OCI-M2 (cell line): ENCODE measurements around the gene ADAM12.
"Not testable (repeated sequence)": the region's sequence is repeated elsewhere in the genome, so short reads cannot be mapped to it uniquely, and the experiment has no call there.

Source experiments
- DNase-seq: peaks from one replicate; lab custom pipeline; 2025; ENCODE audit not compliant: unreplicated experiment; lab: John Stamatoyannopoulos, UW

ADAM12 gene

DNA sequence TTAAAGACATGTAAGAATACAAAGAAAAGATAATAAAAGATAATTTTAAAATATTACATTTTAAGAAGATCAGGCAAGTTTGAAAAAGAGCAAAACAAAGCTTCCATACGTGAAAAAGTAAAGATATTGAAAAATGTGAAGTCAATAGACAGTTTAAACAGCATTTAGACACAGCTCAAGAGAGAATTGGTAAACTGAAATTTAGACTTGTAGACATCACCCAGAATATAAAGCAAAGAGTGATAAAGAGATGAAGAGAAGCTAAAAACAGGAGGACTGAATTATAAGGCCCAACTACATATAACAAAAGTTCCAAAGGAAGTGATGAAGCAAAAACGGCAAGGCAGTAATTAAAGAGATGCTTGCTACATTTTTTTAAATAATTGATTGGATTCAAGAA, 13.8 kb downstream of the ADAM12 start:
- DNase-seq = no peak

DNA sequence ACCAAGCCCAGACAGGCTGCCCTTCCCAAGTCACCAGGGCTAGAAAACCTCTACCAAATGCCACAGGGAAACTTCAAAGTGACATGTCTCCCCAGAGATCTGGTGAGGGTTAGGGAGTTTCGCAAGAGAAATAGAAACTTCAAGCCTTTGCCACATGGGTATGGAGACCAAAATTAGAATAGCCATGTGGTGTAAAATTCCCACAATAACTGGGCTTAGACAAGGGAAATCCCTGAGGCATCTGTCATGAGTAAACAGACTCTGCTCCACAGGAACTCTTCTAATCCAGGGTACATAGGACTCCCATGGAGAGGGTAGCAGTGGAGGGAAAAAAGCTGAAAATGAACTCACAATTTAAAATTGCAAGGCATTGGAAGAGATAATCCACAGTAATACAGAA, 14.3 kb downstream of the ADAM12 start:
- no peak for DNase-seq

DNA sequence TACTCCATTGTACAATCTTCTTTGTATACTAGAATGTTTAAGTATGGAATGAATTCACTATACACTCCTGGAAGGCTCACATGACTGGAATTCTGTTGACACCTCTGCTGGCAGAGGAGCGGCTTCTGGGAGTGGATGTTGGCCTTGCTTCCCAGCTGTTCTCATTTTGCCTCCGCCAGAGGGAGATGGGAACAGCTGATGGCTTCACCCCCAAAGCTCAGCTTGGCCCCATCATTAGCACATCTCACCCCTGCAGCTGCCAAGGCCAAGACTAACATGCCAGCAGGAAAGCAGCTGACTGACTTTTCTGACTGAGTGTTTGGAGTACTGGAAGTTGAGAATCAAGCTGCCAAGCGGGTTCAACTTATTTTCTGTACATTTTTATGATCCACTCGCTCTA, 15.1 kb downstream of the ADAM12 start:
- no peak for DNase-seq

DNA sequence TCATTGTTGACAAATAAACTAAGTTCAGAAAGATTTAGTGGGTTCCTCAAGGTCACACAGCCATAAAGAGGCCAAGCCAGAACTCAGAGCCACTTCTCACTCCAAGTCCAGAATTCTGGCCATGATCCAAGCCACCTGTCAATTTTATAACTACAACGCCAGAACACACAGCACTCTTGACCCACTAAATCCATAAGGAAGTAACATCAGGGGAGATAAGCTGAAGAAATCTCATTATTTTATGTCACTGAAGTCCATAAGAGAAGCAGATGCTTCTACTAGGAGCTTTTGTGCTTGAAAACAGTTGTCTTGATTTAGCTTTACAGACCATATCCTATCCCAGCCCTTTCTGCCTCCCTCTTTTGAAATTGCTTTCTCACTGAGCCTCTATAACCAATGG, 15.9 kb downstream of the ADAM12 start:
- DNase-seq = no peak

DNA sequence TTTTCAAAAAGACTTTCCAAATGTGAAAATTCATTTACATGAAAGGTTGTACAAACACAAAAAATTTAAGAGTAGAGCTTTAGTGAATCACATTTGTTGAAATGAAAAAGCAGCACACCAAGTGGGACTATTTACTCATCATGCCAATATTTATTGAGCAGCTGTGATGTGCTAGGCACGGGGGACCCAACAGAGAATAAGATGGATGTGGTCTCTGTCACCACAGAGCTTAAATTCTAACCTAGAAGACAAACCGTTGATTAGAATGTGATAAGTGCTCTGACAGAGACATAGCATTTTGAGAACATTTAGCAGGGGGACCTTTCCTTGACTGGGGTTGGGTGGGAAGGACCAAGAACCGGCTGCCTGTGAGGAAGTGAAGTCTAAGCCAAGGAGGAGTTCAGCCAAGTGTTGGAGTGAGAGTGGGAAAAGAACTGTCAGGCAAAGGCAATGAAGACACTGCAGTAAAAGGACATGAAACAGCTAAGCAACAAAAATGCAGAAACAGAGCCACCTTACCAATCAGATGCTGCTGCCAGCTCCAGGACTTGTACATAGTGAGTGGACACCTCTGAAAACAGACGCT, 19.1 kb downstream of the ADAM12 start:
- DNase-seq = no peak

DNA sequence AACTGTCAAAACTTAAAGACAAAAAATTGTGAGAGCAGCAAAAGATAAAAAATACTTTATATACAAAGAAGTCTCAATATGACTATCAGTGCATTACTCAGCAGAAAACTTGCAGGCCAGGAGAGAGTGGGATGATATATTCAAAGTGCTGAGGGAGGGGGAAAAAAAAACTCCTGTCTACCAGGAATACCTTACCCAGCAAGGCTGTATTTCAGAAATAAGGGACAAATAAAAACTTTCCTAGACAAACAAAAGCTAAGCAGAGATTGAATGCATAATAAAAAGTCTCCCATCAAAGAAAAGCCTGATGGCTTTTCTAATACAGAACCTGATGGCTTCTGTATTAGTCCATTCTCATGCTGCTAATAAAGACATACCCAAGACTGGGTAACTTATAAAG, 31.1 kb downstream of the ADAM12 start:
- DNase-seq = no peak

DNA sequence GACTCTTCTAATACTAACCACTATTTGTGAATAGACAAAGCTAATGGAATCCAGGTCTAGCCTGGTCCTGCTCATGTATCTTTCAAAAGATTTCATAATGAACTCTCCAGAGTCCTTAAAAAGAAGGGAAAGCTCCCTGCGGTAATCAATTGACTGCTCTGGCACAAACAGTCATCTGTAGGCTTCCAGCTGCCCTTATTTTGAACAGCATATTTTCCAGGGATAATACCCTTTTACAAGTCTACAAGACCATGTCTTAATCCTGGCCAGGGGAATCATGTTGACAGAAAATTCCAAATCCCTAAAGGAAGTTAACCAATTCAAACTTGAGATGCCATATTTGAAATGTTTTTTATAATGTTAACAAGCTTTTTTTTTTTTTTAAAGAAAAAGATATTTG, 34.6 kb downstream of the ADAM12 start:
- no peak for DNase-seq

DNA sequence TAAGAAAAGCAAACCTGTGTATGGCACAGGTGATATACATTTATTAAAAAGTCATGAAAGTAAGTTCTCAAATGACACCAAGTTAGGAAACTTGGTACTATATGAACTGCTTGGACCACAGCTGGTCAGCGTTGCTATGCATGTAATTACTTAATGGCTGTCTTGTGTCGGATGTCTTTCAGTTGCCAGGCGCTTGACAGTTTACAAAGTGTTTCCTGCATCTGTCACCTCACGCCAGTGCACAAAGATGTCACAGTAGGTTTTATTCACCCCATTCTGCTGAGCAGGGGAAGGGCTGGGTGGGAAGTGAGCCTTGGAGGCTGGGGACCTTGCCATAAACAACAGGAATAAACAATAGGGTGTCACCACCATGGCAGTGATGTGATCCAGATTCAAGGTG, 35.8 kb downstream of the ADAM12 start:
- DNase-seq = no peak

DNA sequence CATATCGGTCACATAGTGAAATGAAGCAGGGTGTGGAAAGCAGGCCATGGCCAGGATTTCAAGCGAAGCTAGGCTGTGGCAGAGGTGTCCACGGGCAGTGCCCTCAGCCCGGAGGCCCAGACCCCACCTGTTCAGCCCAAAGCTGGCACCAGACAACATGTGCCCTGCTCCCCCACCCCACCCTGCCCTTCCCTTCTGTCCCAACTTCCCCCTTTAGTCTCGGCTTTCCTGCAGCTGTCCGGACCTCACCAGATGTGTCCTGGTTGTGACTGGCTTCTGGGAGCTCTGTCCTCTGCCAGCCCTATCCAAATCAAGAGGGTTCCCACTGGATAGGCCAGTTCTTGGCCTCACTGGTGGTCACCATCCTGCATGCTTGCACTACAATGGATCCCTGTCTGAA, 37.3 kb downstream of the ADAM12 start:
- no peak for DNase-seq

DNA sequence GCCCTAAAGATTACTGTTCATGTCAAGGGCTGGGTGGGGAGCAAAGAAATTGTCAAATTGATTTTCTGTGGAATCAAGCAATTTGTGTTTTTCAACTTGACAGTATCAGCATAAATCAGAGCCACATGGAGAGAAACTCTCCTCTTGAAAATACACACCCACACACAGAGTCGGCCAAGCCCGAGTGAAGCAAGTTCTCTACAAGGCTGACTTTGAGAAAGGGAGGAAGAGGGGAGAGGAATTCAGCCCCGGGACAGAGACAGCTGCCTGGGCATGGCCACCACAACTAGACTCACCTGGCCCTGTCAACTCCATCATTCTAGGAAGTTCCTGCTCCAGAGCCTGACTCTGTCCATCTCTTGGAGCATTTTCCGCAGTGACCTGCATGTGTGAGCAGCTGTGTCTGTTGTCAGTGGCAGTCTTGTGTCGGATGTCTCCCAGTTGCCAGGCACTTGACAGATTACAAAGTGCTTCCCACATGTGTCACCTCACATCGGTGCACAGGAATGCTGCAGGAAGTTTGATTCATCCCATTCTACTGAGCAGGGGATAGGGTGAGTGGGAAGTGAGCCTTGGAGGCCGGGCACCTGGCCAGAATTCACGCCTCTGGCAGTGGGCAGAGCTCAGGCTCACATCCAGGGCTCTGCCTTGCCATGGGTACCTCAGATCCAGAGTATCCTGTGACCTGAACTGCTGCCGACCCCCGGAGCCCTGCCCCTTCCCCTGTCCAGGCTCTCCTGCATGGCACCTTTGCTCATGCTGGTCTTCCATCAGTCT, 37.9 kb downstream of the ADAM12 start:
- no peak for DNase-seq

DNA sequence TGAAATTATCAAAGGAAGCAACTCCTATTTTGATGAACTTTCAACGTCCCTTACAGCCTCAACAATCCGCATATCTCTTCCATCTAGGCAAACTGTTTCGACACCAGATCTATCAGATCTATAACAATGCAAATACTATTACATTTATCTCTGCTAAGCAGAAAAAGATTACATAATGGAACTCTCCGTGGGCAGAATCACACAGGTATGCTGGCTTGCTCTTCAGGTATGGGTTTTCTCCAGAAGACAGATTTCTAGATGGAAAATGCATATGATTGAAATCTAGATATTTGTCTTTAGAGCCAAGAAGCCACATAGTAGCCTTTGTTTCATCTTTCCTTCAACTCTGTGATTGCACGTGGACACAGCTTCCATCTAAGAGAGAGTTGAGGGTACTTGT, 38.6 kb downstream of the ADAM12 start:
- DNase-seq = no peak

DNA sequence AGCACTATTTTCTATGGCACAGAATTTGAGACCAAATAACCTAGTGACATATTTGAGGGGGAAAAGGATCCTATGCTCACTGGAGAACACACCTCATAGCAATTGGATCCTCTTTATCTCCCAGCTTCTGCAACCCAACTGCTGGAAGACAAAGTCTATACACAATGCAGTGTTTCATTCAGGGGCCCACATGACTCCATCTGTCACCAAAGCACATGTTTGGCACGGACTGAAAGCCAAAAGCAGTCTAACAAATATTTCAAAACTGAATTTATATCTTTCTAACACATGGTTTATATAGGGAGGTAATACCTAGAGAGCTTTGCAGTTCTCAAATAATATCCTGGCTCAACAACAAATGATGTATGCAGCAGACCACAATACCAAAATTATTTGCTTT, 39.2 kb downstream of the ADAM12 start:
- DNase-seq = no peak

DNA sequence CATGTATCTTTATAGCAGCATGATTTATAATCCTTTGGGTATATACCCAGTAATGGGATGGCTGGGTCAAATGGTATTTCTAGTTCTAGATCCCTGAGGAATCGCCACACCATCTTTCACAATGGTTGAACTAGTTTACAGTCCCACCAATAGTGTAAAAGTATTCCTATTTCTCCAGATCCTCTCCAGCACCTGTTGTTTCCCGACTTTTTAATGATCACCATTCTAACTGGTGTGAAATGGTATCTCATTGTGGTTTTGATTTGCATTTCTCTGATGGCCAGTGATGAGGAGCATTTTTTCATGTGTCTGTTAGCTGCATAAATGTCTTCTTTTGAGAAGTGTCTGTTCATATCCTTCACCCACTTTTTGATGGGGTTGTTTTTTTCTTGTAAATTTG, 44.8 kb downstream of the ADAM12 start:
- DNase-seq = not testable (repeated sequence)

DNA sequence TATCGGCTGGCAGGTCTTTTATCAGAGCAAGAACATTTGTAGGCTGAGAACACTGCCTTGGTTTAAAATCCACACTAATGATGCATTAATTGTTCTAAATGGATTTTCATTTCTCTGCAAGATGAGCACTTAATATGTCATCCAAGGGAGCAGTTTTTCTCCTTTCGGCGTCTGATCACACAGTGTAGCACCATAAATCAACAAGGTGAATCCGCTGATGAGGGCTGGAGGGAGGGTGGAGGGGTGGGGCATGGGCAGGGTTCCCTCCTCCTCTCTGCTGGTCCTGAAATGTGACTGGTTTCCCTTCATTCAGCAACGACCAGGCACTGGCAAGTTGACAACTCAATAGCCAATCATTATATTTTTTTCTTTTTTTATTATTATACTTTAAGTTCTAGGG, 45.6 kb downstream of the ADAM12 start:
- no peak for DNase-seq

DNA sequence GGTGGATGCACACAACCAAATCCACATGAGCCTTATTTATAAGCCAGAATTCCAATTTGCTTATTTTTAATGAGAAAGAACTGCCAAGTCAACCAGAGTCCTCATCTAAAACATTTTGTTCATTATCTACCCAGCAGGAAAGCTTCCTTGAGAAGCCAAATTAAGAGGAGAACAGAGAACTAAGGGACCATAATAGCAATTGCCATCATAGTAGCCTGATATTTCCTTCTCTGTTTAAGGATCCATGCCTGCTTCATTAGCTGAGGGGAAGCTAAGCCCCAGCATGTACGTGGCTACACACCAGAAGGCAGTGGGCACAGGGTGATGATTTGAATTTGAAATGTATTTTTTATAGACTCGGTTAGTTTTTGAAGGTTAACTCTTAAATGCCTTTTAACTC, 46.8 kb downstream of the ADAM12 start:
- no peak for DNase-seq

DNA sequence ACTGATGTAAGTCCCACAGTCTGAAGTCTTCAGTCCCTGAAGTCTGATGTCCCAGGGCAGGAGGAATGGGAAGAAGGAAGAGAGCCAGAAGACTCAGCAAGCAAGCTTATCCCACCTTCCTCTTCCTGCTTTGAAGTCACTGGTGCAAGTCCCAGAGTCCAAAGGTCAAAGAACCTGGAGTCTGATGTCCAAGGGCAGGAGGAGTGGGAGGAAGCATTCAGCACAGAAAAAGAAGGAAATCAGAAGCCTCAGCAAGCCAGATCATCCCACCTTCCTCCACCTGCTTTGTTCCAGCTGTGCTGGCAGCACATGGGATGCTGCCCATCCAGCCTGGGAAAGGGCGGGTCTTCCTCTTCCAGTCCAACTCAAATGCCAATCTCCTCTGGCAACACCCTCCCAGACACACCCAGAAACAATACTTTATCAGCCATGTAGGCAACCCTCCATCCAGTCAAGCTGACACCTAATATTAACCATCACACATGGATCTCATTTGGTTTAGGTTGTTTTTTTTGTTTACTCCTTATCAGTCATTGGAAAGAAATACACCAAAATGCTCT, 50.9 kb downstream of the ADAM12 start:
- DNase-seq = no peak

DNA sequence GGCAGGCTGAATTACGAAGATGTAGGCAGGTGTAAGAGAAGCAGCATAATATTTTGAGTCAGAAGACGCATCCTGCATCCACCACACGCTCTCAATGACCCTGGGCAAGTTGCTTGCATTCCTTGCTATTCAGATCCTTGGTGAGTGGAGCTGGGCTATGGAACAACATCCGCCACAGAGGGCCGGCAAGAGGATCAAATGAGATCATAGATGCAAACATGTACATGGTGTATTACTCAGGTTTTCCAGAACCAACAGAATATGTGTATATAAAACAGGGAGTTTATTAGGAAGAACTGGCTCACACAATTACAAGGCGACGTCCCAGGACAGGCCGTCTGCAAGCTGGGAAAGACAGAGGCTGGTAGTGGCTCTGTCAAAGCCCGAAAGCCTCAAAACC, 51.5 kb downstream of the ADAM12 start:
- DNase-seq = no peak

DNA sequence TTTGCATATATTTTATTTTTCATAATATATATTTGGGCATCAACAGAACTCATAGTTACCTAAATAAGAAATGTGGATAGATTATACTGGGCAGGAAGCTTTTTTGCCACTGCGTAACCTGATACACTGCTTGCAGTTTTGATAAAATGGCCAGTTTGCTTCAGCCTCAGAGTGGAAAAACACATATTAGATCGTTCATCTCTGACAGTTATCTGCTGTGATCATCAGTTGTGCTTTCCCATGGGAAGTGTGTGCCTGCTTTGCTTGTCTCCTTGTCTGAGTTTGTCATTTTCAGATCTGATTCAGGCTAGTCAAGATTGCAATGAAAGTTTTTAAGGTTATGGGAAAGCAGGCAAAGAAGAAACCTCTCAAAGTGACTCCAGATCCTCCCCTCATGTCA, 54.0 kb downstream of the ADAM12 start:
- DNase-seq = no peak

DNA sequence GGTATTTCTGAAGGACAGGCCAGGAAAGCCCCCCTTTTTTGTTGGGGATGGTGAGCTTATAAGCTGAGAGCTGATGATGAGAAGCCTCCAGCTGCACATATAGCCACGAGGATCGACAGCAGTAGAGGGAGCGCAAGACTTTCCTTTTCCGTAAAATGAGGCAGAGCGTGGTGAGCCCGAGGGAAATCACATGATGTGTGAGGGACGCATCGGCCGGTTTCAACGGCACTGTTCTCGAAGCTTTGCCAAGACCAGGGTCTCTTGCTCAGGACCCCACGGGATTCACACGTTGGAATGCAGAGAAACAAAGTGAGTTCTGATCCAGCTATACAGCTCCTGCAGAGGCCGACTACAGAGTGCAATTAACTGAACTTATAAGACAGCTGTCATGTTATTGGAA, 55.7 kb downstream of the ADAM12 start:
- DNase-seq = no peak

DNA sequence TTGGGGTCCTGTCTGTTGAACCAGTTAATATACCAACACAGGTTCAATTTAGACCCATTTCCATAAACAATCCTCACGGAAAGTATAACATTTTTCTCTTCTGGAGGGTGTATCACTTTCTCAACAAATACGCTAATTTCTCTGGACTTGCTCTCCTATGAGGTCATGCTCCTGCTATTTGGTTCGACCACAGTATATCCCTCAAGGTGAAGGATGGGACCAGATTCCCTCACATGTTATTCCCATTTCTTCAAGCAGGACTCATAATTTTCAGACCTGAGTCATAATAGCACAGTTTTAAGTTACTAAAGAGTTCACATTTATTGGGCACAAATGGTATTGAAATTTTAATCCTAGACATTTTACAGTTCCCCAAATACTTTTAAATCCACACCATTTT, 57.2 kb downstream of the ADAM12 start:
- DNase-seq = no peak

DNA sequence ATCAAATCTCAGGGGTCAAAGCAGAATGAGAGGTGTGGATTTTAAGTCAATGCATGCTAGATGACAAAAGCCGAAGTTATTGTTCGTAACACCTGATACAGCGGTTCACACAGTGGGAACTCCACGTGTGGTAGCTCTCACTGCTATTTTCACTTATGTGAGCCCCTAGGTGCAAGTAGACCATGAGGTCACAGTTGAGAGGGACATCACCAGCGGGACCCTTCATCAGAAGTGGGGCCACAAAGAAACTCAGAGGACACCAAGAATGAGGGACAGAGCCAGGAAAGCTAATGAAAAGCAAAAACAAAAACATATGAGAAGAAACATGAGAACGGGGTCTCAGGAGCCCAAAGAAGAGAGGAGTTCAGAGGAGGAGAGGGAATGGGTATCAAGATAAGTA, 63.5 kb downstream of the ADAM12 start:
- DNase-seq = no peak

DNA sequence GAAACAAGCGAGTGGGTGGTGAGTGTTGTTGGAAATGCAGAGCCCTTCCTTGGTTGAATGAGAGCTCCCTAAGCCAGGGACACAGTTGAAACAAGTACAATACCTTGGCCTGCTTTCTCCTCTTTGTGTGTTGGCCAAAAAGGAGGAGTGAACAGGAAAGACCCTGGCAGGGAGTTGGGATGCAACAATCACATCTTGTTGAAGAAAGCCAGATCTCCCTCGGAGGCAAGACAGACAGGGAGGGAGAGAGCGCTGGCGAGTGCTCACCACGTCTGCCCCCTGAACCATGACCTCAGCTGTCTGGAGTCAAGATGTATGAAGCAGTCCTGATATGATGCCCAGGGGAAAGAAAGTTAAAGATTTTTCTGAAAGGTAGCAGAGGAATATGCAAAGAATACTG, 66.8 kb downstream of the ADAM12 start:
- DNase-seq = no peak

DNA sequence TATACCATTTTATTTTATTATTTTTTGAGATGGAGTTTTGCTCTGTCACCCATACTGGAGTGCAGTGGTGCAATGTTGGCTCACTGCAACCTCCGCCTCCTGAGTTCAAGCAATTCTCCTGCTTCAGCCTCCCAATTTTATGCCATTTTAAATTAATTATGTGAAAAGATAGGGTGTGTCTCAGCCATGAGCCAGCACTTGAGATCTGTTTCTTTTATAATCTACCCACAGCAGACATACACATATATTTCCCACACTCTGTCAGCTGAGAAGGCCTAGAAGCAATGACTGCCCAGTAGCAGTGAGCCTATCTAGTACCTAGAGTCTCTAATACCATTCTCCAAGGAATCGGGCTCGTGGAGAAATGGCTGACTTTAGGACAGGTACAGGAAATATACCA, 70.5 kb downstream of the ADAM12 start:
- DNase-seq = no peak
